HepG2 (cell line): ENCODE data around the gene TMEM63B. TPM values are rescaled to one million over a fixed set of nuclear protein-coding genes. Genes with fewer than 3 reads are reported as not detected.

Source experiments
- BORCS8-MEF2B ChIP-seq: sonication (generic); formaldehyde crosslinking; IDR thresholded peaks from 2 replicates; pipeline ENCODE4 v1.8.0; 2022; ENCODE audit warnings: mild to moderate bottlenecking, missing genetic modification reagents
- CENPBD1 ChIP-seq: sonication (generic); formaldehyde crosslinking; IDR thresholded peaks from 2 replicates; pipeline ENCODE4 v1.8.0; 2022; ENCODE audit warnings: missing genetic modification reagents, low read depth, mild to moderate bottlenecking, borderline replicate concordance
- CTCF ChIP-seq: sonication (generic); formaldehyde crosslinking; IDR thresholded peaks from 2 replicates; pipeline ENCODE4 v1.5.0; 2020; ENCODE audit warnings: mild to moderate bottlenecking, missing genetic modification reagents, moderate library complexity
- GMEB1 ChIP-seq: sonication (generic); formaldehyde crosslinking; IDR thresholded peaks from 2 replicates; pipeline ENCODE4 v1.5.1; 2020; ENCODE audit warnings: missing genetic modification reagents, mild to moderate bottlenecking, borderline replicate concordance
- GMEB2 ChIP-seq: IDR thresholded peaks from 2 replicates; pipeline ENCODE4 v1.6.1; 2016; ENCODE audit warnings: missing biosample characterization, missing genetic modification reagents, low read depth
- KLF16 ChIP-seq, 2 experiments: sonication (generic) in 1 of 2; formaldehyde crosslinking in 1 of 2; IDR thresholded peaks; 2 replicates each; pipeline versions ENCODE4 v1.6.1 to v1.8.0; 2016 to 2023; ENCODE audit warnings: missing genetic modification reagents in 2 of 2, missing compliant biosample characterization in 1 of 2
- NCOA2 ChIP-seq: sonication (generic); formaldehyde crosslinking; IDR thresholded peaks from 2 replicates; pipeline ENCODE4 v1.8.0; 2022; ENCODE audit warnings: inconsistent platforms
- NFIB ChIP-seq: sonication (generic); formaldehyde crosslinking; IDR thresholded peaks from 2 replicates; pipeline ENCODE4 v1.9.0; 2021; ENCODE audit warnings: missing genetic modification reagents, mild to moderate bottlenecking, borderline replicate concordance
- NR2C2 ChIP-seq: sonication (generic); formaldehyde crosslinking; IDR thresholded peaks from 2 replicates; pipeline ENCODE4 v1.4.0; 2020; ENCODE audit warnings: missing genetic modification reagents, mild to moderate bottlenecking, moderate library complexity, borderline replicate concordance
- SALL1 ChIP-seq: sonication (generic); formaldehyde crosslinking; IDR thresholded peaks from 2 replicates; pipeline ENCODE4 v1.8.0; 2022; ENCODE audit warnings: mild to moderate bottlenecking, missing genetic modification reagents
- SMAD3 ChIP-seq: sonication (generic); formaldehyde crosslinking; IDR thresholded peaks from 2 replicates; pipeline ENCODE4 v1.4.0; 2020; ENCODE audit warnings: missing genetic modification reagents
- TFAP4 ChIP-seq: sonication (generic); IDR thresholded peaks from 2 replicates; pipeline ENCODE4 v1.6.1; 2016; ENCODE audit warnings: low read depth, borderline replicate concordance
- ZC3H13 ChIP-seq: sonication (generic); formaldehyde crosslinking; IDR thresholded peaks from 2 replicates; pipeline ENCODE4 v1.8.1; 2023; ENCODE audit warnings: mild to moderate bottlenecking, missing genetic modification reagents, moderate library complexity
- ZIK1 ChIP-seq: sonication (generic); formaldehyde crosslinking; IDR thresholded peaks from 2 replicates; pipeline ENCODE4 v1.5.0; 2020; ENCODE audit warnings: mild to moderate bottlenecking, low read depth, missing genetic modification reagents, borderline replicate concordance
- ZNF121 ChIP-seq: sonication (generic); formaldehyde crosslinking; IDR thresholded peaks from 2 replicates; pipeline ENCODE4 v1.5.0; 2020; ENCODE audit warnings: mild to moderate bottlenecking, missing genetic modification reagents
- ZNF160 ChIP-seq: sonication (generic); formaldehyde crosslinking; IDR thresholded peaks from 2 replicates; pipeline ENCODE4 v1.8.0; 2022; ENCODE audit warnings: mild to moderate bottlenecking, inconsistent platforms, missing genetic modification reagents
- ZNF234 ChIP-seq: sonication (generic); formaldehyde crosslinking; conservative IDR thresholded peaks from 2 replicates; pipeline ENCODE4 v1.5.1; 2020; ENCODE audit warnings: mild to moderate bottlenecking, missing genetic modification reagents
- ZNF331 ChIP-seq: sonication (generic); formaldehyde crosslinking; IDR thresholded peaks from 2 replicates; pipeline ENCODE4 v1.4.0; 2020; ENCODE audit warnings: missing genetic modification reagents
- ZNF350 ChIP-seq: sonication (generic); formaldehyde crosslinking; IDR thresholded peaks from 2 replicates; pipeline ENCODE4 v1.4.0; 2020; ENCODE audit warnings: mild to moderate bottlenecking, low read depth, missing genetic modification reagents, borderline replicate concordance
- ZNF576 ChIP-seq: sonication (generic); formaldehyde crosslinking; IDR thresholded peaks from 2 replicates; pipeline ENCODE4 v1.4.0; 2020; ENCODE audit warnings: mild to moderate bottlenecking, missing genetic modification reagents
- ZNF660 ChIP-seq: sonication (generic); formaldehyde crosslinking; IDR thresholded peaks from 2 replicates; pipeline ENCODE4 v1.5.1; 2020; ENCODE audit warnings: mild to moderate bottlenecking, low read depth, missing genetic modification reagents, borderline replicate concordance
- ZNF766 ChIP-seq: sonication (generic); formaldehyde crosslinking; IDR thresholded peaks from 2 replicates; pipeline ENCODE4 v1.5.0; 2020; ENCODE audit warnings: missing genetic modification reagents, borderline replicate concordance
- ZNF790 ChIP-seq: sonication (generic); formaldehyde crosslinking; IDR thresholded peaks from 2 replicates; pipeline ENCODE4 v1.8.0; 2022; ENCODE audit warnings: missing genetic modification reagents, mild to moderate bottlenecking, borderline replicate concordance
- ZNF792 ChIP-seq: IDR thresholded peaks from 2 replicates; pipeline ENCODE4 v1.6.1; 2016
- polyA plus RNA-seq, 8 experiments: library from polyadenylated mRNA; depleted of rRNA in 3 of 8; stranded (reverse) in 7 of 8; unstranded in 1 of 8; fragments of >200 nt; fragmentation: Illumina TruSeq in 4 of 8; extraction: Trizol in 4 of 8; gene quantifications; 2 replicates each; pipeline versions ENCODE4 v1.2.1 to v1.2.3, GENCODE V29; 2011 to 2016; ENCODE audit warnings: low read depth in 4 of 8, missing spikeins in 1 of 8, mixed read lengths in 1 of 8; ENCODE audit not compliant: insufficient read depth in 1 of 8
- total RNA-seq, 5 experiments: library from RNA; depleted of rRNA; stranded (reverse); fragments of >200 nt; fragmentation: Illumina TruSeq; extraction: Trizol; gene quantifications; 2 replicates each; pipeline ENCODE4 v1.2.3, GENCODE V29; 2016; ENCODE audit warnings: low read depth in 1 of 5

Gene TMEM63B
- total and polyA plus RNA-seq, 2 of the 13 experiments (the other 11 are each of a cell fraction or from before 2014, with no cell fraction given) = 27.4 to 75.8 TPM

GRCh38 chr6:44096612-44097011, 30.7 kb upstream of the TMEM63B start (continued):
- TF ChIP-seq CTCF (CRISPR knock-in tag) (peak; percentile 99), ZNF790 (CRISPR knock-in tag) (no peak), SALL1 (peak; percentile 71), ZNF350 (CRISPR knock-in tag) (no peak), ZNF766 (peak; percentile 77; the same call in 1 of the 2 replicates), ZNF234 (CRISPR knock-in tag) (no peak), BORCS8-MEF2B (CRISPR knock-in tag) (peak; percentile 72; the same call in 1 of the 2 replicates), SMAD3 (CRISPR knock-in tag) (peak; percentile 65; the same call in 1 of the 2 replicates), ZNF660 (CRISPR knock-in tag) (no peak), ZNF576 (no peak), NR2C2 (CRISPR knock-in tag) (peak; percentile 40; the same call in 1 of the 2 replicates), NCOA2 (CRISPR knock-in tag) (no peak), ZNF792 (CRISPR knock-in tag) (0 out of 2 replicates have a peak, but pooled peaks have one; percentile 53), GMEB1 (CRISPR knock-in tag) (no peak; the same call in 1 of the 2 replicates), KLF16 (CRISPR knock-in tag; IDR thresholded peaks at IDR 0.05) (0 out of 4 replicates have a peak, but pooled peaks of 1 of the 2 experiments have one; percentile 44), ZIK1 (CRISPR knock-in tag) (no peak), ZNF121 (CRISPR knock-in tag) (no peak), ZNF331 (peak; percentile 73; the same call in 1 of the 2 replicates), TFAP4 (peak; percentile 62; the same call in 1 of the 2 replicates), ZC3H13 (CRISPR knock-in tag) (no peak), NFIB (CRISPR knock-in tag) (no peak), ZNF160 (CRISPR knock-in tag) (peak; percentile 69; the same call in 1 of the 2 replicates), GMEB2 (CRISPR knock-in tag) (no peak), CENPBD1 (no peak)
